ENCODE data around the gene MCUB.

DNA sequence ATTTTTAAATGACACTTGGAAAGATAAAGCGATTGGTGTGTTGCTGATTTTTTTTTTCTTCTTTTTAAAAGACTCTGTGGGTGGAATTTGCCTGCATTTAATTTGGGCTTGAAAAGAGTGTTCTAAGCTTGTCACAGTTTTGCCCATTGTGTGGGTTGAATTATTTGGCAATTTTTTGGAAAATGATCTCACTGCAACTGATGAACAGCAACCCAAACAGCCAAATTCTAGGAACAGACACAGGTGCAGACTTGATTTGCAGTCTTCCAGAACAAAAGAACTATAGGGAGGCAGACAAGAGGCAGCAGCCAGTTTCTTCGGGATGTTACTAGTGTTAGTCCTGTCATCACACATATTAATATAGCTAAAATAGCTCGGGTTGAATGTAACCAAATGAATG, 102.7 kb downstream of the MCUB start:
- TF ChIP-seq, protein P1, sequence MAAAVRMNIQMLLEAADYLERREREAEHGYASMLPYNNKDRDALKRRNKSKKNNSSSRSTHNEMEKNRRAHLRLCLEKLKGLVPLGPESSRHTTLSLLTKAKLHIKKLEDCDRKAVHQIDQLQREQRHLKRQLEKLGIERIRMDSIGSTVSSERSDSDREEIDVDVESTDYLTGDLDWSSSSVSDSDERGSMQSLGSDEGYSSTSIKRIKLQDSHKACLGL (CRISPR knock-in tag; IDR thresholded peaks at IDR 0.05; ENCODE audit: borderline replicate concordance, poor library complexity, severe bottlenecking) = no peak
- no peak for TF ChIP-seq BHLHE40 (IDR thresholded peaks at IDR 0.05; ENCODE audit: low read length)
- TF ChIP-seq U2AF2 (optimal IDR thresholded peaks at IDR 0.05; ENCODE audit: low read depth, low read length) = no peak
- TF ChIP-seq ZFP36 (IDR thresholded peaks at IDR 0.05; ENCODE audit: low read depth, low read length, partially characterized antibody) = no peak
- TF ChIP-seq RBM39 (optimal IDR thresholded peaks at IDR 0.05; ENCODE audit: low read depth, low read length) = no peak
- TF ChIP-seq, protein P2, sequence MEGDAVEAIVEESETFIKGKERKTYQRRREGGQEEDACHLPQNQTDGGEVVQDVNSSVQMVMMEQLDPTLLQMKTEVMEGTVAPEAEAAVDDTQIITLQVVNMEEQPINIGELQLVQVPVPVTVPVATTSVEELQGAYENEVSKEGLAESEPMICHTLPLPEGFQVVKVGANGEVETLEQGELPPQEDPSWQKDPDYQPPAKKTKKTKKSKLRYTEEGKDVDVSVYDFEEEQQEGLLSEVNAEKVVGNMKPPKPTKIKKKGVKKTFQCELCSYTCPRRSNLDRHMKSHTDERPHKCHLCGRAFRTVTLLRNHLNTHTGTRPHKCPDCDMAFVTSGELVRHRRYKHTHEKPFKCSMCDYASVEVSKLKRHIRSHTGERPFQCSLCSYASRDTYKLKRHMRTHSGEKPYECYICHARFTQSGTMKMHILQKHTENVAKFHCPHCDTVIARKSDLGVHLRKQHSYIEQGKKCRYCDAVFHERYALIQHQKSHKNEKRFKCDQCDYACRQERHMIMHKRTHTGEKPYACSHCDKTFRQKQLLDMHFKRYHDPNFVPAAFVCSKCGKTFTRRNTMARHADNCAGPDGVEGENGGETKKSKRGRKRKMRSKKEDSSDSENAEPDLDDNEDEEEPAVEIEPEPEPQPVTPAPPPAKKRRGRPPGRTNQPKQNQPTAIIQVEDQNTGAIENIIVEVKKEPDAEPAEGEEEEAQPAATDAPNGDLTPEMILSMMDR (IDR thresholded peaks at IDR 0.05 in 2 of 3, conservative IDR thresholded peaks at IDR 0.05 in 1 of 3; ENCODE audit: insufficient read depth in 2 of 3, low read depth in 1 of 3, low read length in 3 of 3) = no peak
